HG02884 (cell line): ENCODE data around the gene HIVEP3.

Source experiments
- ATAC-seq: cut with Tn5 transposase; IDR thresholded peaks from one replicate; pipeline ENCODE4 v1.9.1; 2021; ENCODE audit warnings: mild to moderate bottlenecking, moderate library complexity; ENCODE audit not compliant: unreplicated experiment

The HIVEP3 gene

GRCh38 chr1:41673806-41674205 is 244.9 kb downstream of the HIVEP3 start:
- ATAC-seq = no peak

- ATAC-seq = peak; percentile 59
These were observed 245.3 kb downstream of the HIVEP3 start for GRCh38 chr1:41673378-41673777.

DNA sequence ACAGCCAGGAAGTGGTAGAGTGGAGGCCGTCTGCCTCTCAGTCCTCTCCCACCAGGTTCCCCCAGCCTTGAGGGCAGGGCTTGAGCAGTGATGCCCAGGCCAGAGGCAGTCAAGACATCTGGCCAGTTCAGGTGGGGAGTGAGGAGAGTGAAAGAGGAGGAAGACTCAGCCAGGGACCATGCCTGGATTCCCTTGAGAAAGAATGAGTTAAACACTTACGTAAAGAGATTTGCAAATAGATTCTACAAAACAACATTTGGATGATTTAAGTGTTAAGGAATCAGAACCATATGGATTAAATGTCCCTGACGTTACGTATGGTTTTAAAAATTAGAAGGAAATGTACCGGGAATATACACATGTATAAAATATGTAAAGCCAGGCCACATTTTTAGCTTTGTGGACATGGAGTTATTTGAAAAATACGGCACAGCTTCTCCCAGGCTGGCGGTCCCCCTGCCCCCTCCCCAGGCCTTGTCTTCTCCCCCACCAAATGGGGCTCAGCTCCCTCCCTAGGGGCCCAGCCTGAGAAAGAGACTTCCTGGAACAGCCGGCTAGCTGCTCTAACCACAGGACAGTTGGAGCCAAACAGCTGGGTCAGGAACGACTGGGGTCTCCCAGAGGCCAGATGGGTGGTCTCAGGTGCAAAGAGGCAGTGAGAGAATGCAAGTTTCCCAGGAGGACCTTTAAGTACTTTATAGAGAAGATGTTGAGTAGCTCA is 245.9 kb downstream of the HIVEP3 start:
- no peak for ATAC-seq

- ATAC-seq = no peak
These were observed 246.5 kb downstream of the HIVEP3 start for GRCh38 chr1:41672173-41672572.

DNA sequence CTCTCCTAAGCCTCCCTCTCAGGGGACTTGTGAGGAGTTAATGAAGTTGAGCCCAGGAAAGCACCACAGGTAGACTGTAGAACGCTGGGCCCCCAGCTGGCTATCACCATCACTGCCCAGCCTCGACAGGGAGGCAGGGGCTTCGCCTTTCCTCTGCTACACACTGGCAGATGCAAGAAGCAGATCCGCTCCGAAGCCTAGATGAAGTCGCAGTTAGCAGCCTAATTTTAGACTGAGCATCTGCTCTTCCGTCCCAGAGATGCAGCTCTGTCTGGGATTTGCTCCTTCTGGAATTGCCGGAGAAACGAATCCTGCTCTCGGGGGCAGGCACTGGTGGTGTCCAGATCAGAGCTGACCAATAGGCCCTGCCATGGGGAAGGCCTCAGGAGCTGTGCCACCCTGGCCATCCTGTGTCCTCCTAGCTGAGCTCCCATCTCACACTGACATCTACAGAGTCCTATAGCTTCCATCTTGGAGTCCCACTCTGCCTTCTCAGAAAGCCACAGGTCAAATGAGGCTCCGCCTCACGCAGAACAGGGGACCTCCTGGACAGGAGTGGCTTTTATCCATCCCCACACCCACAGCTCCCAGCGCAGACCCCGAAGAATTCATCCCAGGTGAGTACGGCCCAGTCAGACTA is 247.5 kb downstream of the HIVEP3 start:
- no peak for ATAC-seq

DNA sequence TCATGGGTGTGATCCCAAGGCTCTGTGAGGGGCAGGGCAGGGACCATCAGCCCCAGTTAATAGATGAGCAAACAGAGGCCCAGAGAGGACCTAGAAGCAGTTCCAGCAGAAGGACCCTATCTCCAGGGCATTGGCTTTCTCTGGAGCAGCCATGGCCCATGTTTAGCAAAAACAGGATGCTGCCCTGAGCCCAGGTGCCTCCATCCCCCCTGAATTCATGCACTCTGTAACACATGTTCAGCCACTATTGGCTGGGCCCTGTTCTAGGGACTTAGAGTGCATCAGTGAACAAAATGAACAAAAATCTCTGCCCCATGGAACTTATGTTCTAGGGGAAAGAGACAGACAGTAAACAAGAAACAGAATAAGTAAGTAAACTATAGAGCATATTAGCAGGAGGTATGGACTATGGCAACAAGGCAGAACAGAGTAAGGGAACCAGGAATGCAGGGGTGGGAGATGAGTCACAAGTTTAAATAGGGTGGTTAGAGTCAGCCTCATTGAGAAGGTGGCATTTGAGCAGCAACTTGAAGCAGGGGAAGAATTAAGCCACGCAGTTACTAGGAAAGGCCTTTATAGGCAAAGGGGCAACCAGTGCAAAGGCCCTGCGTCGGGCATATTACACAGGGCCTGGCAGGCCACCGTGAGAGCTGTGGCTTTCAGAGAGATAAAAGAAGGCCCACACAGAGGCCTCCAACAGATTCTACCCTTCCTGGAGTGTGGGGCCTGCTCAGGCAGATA is 248.3 kb downstream of the HIVEP3 start:
- ATAC-seq = no peak

DNA sequence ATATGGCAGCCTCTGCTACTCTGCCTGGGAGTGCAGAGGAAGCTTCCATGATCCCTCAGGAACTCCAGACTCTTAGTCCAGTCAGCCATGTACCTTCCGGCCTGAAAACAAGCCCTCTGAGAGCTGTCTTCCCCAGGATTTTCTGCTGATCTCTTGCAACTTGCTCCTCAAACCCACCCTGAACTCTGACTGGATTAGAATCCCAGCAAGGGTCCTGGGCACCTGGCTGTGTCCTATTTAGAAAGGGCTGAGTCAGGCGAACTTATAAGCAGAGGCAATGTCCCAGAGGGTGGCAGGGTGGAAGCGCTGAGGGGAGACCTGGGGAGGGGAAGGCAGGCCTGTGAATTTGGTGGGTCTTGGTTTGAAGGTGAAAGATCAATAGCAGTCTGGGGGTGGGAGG is 249.8 kb downstream of the HIVEP3 start:
- ATAC-seq = no peak

DNA sequence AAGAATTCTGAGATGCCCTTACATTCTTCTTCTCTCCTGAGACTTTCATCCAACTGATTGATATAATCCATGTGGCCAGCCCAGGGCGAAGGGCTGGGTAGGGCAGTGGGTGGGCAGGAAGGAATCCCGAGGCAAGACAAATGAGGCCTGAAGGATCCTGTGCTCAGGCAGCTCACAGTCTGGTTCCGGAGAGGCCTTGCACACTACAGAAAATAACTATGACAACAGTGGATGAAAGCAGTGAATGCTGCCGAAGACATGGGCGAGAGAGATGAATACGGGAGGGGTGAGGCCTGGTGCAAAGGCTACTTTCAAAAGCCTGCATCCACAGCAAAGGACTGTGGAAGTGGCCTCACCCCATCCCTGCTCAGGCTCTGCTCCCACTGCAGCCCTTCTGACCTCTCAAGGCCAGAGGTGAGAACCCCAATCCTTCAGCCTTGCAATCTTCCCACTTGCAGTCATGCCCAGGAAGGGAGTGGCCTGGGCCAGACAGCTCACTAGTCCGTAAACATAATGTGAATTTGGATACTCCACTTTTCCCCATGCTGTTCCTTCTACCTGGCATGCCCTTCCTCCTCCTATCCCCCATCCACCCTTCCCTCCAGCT is 250.6 kb downstream of the HIVEP3 start:
- no peak for ATAC-seq

DNA sequence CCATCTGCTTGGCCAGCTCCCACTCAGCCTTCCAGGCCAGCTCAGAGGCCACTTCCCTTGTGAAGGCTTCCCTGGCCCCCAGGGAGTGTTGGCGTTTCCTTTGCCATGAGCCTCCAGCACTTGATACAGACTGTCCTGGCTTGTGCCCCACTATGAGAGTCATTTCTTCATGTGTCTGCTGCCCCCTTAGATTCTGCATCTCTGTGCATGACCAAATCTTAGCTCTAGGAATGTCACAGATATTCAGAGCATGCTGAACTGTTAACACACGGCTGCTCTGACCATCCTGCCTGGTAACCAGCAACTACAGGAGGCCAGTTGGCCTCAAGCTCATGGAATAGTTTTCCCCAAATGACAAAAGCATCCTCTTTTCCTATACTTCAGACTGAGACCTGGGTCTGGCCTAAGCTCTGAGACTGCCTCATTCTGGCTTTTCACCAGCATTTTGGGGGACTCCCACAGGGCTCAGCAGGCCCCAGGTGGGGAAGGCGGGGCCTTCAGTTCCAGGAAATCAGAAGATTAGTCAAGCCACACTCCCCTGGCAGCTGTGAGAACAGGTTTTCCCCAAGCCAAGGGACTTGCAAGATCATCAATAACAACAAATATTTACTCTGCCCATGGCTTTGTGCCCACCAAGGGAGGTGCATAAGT is 251.6 kb downstream of the HIVEP3 start:
- no peak for ATAC-seq

DNA sequence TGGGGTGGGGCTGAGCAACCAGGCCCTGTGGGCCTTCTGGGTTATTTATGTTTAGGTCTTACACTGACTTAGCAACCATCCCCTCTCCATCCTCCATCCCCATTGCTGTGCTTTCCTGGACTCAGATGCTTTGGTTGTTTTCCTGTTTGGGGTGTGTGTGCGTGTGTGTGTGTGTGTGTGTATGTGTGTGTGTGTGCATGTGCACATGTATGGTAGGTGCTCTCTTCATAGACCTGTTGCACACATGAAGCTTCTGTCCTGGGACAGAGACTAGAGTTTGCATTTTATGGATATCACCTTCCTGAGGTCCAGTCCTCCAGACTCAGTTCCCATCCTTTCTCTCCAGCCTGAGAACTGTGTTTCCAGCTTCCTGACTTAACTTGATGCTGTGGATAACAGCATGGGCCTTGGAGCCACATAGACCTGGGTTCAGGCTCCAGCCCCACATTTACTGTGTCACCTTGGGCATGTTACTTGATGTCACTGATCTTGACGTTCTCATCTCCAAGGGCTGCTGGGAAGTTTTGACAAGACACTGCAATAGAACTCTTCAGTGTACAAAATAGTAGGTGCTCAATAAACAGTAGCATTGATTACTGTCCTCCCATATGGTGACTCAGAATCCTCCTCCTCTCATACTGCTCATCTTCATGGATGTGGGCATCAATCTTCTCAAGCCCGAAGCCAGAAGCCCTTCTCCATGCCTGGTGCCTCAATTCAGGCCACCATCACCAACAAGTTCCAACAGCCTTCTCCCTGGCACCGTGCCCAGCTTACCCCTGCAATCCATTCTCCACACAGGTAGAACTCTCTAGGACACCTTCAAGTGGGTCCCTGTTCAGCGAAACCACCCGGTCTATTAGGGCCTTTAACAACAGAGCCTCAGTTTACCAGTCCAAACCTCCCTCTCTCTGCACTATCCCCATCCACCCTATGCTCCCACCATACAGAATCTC is 252.5 kb downstream of the HIVEP3 start:
- ATAC-seq = no peak

- no peak for ATAC-seq
These were observed 253.7 kb downstream of the HIVEP3 start for GRCh38 chr1:41664861-41665640.

GRCh38 chr1:41663671-41664400 is 254.9 kb downstream of the HIVEP3 start:
- ATAC-seq = no peak

DNA sequence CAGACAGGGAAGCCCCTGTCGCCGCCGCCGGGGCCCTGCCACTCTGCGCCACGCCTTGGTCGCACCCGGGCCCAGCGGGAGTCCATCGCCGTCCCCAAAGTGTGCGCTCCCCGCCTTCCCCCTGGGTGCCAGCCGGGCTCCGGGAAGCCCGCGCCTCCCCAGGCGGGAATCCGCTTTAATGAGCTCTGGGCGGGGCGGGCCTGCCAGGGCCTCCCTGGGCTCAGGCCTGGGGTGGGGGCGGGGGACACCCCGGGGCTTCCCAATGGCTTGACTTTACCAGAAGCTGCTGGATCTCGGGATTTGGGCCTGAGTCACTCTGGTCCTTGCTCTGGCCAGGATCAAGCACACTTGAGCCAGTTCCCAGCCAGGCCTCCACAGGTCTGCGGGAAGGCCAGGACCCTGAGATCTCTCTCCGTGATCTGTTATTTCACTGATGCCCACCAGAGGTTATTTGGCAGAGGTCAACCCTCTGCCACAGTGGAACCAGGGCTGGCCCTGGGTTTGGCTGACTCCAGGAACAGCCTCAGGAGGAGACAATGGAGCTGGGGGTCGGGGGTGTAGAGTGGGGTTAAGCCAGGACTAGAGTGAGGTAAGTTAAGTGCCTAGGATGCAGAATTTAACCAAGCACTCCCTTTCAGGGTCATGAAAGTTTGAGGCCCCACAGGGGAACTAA is 255.8 kb downstream of the HIVEP3 start:
- ATAC-seq = no peak

DNA sequence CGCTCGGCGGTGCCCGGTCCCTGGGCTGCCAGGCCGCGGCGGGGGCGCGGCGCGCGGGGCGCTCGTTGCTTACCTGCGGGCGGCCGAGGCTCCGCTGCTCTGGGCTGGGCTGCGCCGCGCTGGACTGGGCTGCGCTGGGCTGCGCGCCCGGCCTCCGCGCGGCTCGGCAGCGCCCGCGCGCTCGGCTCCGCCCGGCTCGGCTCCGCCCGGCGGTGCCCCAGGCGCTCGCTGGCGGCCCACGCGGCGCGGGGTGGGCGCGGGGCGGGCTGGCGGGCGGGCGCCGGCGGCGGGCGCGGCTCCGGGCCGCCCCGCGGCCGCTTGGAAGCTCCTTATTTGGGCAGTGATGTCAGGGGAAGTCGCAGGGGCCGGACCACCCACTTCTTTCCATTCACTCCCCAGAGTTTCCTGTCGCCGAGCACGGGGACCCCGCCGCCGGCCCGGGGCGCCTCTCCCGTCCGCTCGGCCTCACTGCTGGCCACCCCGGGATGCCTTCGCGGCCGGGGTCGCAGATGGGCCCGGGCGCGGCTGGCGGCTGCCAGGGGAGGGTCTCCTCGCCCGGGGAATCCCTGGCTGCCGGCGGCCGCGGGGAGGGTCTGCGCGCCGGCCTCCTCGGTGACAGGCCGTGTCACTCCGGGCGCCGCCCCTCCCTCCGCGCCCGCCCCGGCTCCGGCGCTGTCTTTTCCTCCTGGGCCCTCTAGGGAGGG is 256.5 kb downstream of the HIVEP3 start:
- peak; percentile 68 for ATAC-seq

GRCh38 chr1:41661428-41662060 is 257.2 kb downstream of the HIVEP3 start:
- peak; percentile 8 for ATAC-seq

- no peak for ATAC-seq
These were observed 257.9 kb downstream of the HIVEP3 start for GRCh38 chr1:41660570-41661427.
